Stimulated activated CD8-positive, alpha-beta memory T cell treated with anti-CD3 and anti-CD28 coated beads, Interleukin-12 subunit alpha, Interleukin-12 subunit beta, amount 100 ng/mL, for 4 hours (primary cell): ENCODE data around the gene MAPK6.

ENCODE experiments used
- DNase-seq: peaks from one replicate; pipeline ENCODE4 v3.0.0-alpha.2; 2020; ENCODE audit warnings: low read depth

The MAPK6 gene

DNA sequence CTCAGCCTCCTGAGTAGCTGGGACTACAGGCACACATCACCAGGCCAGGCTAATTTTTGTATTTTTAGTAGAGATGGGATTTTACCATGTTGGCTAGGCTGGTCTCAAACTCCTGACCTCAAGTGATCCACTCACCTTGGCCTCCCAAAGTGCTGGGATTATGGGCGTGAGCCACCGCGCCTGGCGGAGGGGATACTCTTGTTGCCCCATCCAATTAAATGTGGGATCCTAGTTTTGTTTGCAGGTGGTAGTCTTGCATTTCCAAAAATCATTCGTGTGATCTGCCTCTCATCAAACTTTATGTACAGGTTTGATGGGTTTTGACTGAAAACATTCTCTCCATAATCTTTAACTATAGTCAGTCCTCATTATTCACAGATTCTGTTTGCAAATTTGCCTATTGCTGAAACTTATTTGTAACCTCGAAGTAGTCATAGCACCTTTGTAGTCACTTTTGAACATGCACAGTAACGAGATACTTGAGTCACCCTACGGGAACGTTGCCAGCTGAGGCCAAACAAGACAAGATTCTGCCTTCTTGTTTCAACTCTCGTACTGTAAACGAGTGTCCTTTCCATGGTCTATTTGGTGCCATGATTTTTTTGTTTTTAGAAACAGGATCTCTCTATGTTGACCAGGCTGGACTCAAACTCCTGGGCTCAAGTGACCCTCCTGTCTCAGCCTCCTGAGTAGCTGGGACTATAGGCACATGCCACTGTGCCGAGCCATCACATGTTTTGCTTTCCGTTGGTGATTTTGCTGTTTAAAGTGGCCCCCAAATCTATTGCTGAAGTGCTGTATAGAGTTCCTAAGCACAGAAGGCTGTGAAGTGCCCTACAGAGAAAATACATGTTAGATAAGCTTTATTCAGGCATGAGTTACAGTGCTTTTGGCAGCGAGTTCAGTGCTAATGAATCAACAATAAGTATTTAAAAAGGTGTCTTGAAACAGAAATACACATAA lies 8.1 kb upstream of the MAPK6 start:
- no peak for DNase-seq

DNA sequence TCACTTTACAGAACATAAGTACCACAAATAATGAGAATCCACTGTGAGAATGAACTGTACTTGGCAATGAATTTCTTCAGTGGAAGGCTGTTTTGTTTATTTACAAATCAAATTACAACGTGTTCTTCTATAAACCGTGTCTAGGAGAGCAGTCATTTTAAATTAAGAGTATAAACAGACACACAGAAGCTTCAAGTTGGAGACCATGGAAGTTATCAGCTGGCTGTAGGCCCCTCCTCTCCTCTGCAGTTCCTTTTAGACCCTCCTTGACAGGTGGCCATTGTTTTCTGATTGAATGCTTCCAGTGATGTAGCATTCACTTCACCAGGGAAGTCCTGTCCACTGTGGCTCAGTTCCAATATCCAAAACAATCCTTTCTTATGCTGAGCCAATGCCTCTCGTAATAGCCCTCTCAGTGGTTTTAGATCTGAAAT lies 7.3 kb upstream of the MAPK6 start:
- no peak for DNase-seq

DNA sequence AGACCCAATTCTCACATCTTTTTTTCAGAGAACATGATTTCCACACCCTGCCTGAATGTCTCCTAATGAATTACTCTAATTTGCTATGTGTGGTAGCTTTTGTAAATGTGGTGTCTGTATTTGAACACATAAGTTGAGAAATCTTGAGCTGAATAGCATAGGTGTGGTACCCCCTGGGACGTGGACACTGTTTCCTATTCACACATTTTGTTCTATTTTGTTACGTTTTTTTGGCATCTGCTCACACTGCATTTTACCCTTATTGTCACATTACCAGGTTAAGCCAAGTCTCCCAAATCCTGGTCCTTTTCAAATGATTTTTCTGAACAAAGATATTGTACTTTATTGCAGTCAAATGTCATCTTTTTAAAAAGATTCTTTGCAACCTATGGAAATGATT lies 6.8 kb upstream of the MAPK6 start:
- DNase-seq = no peak

DNA sequence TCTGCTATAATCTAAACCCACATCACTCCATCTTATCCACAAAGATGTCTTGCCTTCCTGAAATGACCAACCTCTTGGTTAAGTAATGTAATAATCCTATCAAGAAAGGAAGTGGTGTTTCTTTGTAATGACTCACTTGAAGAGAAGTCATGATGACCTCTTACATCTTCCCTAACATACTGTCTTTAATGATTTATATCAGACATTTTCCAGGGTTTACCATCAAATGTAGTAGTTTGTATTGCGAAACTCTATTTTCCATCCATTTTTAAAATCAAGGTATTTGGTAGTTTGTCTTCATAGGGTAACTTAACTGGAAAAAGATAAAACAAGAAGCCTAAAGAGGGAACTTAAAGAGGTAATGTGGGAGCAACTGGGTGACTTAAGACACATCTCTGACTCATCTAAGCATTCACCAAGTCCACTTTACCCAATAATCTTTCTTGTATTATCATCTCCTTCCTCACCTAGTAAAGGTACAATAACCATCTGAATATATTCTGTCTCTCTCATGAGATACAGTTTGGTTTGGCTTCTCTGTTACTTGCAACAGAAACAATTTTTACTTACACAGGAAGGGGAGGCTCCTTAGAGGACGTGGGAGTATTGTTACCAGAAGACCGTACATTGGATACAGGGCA lies 5.7 kb upstream of the MAPK6 start:
- DNase-seq = no peak

DNA sequence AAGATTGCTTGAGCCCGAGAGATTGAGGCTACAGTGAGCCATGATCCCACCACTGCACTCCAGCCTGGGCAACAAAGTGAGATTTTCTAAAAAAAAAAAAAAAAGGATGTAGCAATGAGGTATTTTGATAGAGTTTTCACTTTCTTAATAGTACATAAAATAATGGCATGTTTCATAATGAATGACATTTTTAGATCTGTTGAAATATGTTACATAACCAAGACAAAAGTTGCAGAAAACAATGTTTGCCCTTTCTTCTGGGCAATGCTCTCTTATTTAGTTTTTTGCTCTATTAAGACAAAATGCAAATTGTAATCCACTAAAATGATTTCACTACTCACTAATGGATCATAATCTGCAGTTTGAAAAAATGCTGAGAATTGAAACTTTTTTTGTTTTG lies 4.4 kb upstream of the MAPK6 start:
- DNase-seq = no peak

DNA sequence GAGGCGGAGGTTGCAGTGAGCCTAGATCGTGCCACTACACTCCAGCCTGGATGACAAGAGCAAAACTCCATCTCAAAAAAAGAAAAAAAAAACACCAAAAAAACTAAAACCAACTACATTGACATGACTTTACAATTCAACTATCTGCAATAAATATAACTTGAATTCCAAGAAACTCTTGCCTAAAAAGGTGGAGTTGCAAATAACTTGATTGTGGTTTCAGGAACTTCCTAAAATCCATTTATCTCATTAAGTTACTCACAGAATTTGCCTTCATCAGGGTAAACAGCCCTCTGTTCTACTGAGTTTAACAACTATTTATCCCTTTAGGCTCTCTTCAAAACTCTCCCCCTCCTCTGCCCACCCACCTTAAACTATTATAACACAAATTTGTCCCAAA lies 2.7 kb upstream of the MAPK6 start:
- DNase-seq = no peak

DNA sequence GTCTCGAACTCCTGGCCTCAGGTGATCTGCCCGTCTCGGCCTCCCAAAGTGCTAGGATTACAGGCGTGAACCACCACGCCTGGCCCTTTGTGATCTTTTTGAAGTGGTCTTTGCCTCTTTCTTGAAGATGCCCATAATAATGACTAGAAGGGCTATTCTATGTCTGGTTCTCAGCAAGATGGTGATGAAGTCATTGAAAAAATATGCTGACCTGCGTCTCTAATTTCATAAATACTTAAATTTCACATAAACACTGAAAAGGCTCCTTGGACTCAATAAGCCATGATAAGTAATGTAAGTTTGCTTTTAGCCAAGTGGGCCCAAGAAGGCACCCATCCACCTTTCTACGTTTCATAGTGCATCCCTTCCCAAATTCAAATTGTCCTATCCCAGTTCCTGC lies 775 bp upstream of the MAPK6 start:
- DNase-seq = no peak

DNA sequence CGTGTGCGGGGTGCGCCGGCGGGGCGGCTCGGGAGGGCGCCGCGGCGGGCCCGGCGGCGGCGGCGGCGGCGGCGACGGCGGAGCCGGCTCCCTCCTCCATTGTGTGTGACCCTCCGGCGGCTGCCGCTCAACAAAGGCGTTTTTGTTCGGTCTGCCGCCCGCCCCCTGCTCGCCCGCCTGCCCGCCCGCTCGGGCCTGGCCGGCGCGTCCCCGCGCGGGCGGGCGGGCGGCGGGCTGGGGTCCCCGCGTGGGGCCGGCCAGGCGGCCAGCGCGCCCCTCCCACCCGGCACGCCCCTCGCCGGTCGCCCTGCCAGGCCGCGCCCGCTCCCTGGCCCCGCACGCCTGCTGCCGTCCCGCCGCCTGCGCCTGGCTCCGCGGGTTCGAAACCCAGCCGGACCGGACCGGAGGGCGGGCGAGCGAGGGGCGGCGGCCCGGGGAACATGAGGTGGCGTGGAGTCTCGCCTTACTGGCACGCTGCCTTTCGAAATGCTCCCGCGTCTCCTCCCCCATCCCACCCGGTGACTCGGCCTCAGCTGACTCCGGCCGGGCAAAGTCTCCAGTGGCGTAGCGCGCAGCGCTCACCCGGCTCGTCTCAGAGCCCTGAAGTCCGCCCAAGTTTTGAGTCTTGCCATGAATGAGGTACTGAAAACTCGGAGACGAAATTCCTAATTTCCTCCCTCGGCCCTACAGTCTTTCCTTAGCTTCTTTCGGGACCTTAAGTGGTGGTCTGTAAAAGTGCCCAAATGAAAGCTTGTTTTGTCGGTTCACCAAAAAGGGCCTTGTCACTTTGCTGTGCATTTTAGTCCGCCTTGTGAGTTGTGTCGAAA lies 588 bp downstream of the MAPK6 start:
- DNase-seq = peak; percentile 47

DNA sequence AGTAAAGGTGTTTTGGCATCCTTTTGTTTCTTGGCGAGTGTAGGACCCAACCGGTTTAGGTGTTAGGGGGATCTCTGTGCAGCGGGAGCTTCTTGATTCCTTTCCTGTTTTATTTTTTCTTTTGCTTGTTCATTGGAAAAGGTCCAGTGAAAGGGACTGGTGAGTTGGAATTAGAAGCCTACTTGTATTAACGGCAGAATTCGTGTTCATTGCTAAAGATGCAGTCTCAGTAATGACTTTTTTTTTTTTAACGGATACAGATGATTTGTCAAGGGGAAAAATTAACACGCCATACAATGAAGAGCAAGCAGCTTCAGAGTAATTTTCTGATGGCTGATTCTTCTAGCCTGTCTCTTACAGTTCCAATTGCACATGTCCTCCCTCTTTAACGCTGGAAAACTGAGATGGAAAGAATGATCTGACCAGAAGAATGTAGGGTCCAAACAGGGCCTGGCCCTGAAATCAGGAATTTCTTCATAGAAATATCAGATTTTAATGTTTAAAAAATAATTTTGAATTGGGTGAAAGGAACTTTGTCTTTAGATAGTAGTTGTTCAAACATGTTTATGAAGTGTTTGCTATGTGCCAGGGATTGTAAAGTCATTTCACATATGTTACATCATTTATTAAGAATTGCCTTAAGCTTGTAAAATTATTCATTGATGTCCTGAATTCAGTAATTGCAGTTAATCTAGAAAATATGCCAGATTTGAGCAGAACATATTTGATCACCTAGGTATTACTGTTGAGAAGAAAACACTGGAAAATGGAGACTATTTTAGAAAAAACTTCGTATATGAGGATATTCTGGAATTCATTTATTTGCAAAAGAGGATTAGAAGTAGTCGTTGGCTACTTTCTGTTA lies 1.4 kb downstream of the MAPK6 start:
- no peak for DNase-seq

DNA sequence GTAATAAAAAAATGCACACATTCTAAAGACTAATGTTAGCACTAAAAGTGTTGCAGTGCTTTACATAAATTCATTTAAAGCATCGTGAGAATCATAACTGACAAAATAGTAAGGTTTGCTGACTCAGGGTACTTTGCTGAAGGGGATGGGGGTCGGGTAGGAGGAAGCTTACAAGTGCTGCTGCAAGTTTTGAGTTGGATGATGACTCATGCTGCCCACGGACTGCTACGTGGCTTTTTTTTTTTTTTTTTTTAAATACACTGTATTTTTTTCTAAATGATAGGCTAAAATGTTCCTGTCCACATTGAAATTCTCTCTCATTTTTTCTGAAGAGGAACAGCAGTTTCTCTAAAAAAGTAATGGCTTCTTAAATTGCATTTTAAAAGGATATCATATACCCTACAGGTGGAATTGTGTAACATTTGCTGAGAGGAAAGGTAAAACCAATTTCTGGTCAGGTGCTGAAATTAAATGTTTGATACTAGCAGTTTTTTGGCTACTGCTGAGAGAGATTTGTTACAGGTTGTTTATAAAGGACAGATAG lies 2.2 kb downstream of the MAPK6 start:
- peak; percentile 26 for DNase-seq

DNA sequence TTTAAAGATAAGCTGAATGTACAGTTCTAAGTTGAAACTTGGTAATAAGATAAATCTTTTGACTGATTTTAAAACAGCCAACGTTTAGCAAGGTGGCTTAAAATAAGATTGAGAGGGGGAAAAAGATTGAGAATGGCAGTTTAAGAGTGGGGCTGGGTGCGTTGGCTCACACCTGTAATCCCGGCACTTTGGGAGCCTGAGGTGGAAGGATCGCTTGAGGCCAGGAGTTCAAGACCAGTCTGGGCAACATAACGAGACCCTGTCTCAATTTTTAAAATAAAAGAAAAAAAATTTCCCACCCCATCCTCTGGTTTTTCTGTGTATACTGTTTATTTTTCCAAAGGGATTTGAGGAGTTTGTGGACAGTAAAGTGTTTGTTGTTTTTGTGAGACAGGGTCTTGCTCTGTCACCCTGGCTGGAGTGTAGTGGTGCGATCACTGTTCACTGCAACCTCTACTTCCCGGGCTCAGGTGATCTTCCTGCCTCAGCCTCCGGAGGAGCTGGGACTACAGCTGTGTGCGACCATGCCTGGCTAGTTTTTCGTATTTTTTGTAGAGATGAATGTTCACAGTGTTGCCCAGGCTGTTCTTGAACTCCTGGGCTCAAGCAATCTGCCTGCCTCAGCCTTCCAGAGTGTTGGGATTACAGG lies 3.0 kb downstream of the MAPK6 start:
- no peak for DNase-seq

DNA sequence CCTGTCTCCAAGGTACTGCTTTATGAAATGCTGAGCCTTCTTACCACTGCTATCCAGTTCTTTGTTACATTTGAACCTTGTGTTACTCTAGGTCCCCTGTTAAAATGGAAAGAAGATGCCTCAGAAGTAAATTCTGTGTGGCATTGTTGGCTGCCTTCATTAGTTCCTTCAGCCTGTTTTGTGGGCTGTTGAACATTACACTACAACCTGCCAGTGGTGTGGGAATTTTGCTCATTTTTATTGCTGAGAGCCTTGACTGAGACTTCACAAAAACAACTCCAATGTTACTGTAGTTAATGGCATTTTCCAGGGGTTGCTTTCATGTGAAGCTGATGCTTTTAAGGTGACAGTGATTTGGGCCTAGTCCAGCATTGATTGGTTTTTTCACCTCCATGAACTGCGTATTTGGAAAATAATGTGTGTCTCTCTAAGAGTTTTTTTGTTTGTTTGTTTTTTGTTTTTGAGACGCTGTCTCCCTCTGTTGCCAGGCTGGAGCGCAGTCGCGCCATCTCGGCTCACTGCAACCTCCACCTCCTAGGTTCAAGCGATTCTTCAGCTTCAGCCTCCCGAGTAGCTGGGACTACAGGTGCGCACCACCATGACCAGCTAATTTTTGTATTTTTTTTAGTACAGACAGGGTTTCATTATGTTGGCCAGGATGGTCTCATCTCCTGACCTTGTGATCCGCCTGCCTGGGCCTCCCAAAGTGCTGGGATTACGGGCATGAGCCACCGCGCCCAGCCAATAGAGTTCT lies 4.3 kb downstream of the MAPK6 start:
- DNase-seq = no peak

DNA sequence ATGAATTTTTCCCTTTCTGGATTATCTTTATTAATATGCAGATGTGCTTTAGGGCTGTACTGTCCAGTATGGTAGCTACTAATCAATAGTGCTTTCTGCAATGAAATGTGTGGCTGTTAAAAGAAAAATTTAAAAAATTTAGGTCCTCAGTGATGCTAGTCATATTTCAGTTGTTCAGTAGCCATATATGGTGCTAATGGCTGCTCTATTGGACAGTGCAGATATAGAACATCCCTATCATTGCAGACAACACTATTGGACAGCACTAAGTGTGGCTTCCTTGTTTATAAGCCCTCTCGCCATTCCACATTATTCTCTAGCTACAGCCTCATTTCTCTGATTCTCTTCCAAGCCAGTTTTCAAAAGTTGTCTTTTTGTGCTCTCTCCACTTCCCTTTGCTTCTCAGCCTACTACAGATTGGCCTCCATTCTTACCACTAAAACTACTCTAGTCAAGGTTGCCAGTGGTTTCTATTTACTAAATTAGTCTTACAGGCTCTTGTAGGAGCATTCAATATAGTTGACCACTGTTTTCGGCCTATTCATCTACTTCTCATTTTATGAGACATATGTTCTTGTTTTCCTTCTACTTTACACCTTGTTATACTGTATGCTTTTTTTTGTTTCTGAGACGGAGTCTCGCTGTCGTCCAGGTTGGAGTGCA lies 9.5 kb downstream of the MAPK6 start:
- no peak for DNase-seq

DNA sequence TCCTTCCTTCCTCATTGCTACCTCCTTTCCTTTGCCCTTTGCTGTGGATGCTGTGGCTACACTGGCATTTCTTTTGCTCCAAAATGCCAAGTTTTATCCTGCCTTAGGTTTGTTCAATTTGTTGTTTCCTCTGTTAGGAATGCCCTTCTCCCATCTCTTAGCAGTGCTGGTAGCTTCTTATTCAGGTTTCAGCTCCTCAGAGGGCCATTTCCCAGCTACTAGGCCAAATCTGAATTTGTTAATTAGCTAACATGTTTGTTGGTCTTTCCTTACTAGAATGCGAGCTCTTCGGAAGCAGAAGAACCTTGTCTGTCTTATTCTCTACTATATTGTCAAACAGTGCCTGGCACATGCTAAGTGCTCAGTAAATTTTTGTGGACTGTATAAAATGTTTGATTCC lies 11.0 kb downstream of the MAPK6 start:
- no peak for DNase-seq

DNA sequence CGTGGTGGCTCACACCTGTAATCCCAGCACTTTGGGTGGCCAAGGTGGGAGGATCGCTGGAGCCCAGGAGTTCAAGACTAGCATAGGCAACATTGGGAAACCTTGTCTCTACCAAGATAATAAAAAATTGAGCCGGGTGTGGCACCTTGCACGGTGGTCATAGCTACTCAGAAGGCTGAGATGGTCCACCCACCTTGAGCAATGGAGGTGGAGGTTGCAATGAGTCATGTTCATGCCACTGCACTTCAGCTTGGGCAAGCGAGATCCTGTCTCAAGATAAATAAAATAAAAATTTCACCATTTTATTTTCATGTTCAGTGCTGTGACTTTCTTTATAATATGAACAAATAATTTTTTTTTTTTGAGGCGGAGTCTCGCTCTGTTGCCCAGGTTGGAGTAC lies 12.5 kb downstream of the MAPK6 start:
- DNase-seq = no peak

DNA sequence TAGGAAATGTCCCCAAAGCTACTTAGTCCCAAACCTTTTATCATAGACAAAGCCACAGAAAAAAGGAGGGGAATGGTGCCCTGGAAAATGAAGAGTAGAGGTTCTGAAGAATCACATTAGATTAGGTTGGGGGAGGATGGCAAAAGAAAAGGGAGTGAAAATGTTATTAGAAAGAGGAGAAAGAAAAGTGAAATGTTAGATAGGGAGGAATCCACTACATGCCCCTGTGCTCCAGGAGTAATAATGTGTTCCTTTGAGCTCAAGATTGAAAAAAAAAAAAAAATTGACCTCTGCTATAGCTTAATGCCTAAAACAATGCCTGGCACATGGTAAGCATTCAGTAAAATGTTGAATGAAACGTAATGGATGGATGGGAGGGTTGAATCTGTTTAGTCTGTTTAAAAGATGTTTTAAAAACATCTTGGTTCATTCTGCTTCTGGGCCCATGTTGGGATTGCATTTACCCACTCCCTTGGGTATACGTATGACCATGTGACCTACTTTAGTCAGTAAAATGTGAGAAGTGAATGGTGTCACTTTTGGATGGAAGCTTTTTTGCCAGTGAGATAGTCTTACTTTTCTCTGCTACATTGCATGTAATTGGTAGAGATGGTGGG lies 19.0 kb downstream of the MAPK6 start:
- DNase-seq = no peak

DNA sequence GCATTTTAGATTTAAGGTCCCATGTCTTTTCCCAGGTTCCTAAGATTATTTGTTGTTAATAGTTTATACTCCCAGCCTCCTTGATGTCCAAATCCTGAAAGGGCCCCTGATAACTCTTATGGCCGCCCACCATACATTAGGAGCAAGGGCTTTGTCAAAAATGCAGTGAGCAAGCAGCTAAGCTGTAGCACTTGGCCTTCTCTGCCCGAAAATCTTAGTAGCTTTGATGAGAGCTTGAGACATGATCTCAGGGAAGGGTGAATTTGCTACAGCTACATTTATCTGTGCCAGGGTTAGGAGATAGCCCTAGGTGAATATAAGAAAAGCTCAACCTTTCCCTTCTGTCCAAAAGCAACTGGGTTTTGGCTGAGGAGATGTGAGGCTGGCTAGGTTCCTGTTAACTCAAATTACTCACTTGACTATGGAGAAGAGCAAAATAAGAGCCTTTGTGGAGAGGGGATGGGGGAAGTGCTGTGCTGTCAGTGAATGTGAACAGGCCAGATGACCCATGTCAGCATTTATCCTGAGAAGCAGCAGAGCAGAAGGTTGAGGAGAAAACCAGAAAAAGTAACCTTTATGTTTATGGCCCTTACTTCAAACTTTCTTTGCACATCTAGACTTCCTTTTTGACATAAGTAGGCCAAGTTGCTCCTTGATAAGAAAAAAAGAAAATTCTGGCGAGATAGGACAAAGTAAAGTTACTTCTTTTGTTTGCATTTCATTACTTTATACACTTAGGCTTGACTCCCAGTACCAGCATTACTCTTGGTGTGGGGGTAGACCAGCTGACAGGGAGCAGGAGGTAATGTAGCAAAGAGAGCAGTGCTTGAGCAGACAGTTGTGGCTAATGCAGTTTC lies 21.1 kb downstream of the MAPK6 start:
- DNase-seq = no peak
